BE2C (cell line): ENCODE data around the gene KRT5.

Experiments used
- DNase-seq: peaks from one replicate; pipeline ENCODE4 v3.0.0-alpha.2; 2020
- H3K27me3 ChIP-seq: fragments of 250-450 bp; sonication (Bioruptor Pico); 2 replicates; pipeline ENCODE4 v1.5.1; 2020; ENCODE audit warnings: mild to moderate bottlenecking
- H3K36me3 ChIP-seq: fragments of 250-450 bp; sonication (Bioruptor Pico); 2 replicates; pipeline ENCODE4 v1.5.1; 2020; ENCODE audit warnings: mild to moderate bottlenecking
- H3K4me1 ChIP-seq: fragments of 250-450 bp; sonication (Bioruptor Pico); 2 replicates; pipeline ENCODE4 v1.5.1; 2020
- H3K4me3 ChIP-seq: 2 replicates; pipeline ENCODE4 v1.5.1; 2011; ENCODE audit warnings: low read depth, low read length
- H3K9me3 ChIP-seq: fragments of 250-450 bp; sonication (Bioruptor Pico); 2 replicates; pipeline ENCODE4 v1.5.1; 2020
- TF ChIP-seq, protein P1 (sequence below): IDR thresholded peaks from 2 replicates; pipeline ENCODE4 v1.5.1; 2012; ENCODE audit warnings: mild to moderate bottlenecking, low read depth, low read length

The KRT5 gene

DNA sequence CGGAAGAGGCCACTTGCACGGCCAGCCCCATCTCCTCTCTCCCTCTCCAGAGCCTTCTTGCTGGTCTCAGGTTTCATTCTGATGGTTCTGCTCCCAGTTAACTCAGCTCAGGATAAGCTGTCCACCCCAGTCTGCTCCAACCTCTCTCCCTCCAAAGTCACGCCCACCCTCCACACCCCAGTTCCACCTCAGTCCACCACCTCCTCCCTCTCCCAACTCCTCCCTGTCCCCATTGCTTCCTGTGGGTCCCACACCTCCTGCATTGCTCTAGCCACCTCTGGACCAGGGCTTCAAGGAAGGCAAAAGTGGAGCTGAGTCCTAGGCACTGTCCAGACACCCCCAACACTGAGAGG lies 19.6 kb upstream of the KRT5 start:
- Histone ChIP-seq H3K4me1 (no peaks in the 10 kb centered on the region), H3K27me3 (no peaks in the 10 kb centered on the region; the same call in 1 of the 2 replicates)

DNA sequence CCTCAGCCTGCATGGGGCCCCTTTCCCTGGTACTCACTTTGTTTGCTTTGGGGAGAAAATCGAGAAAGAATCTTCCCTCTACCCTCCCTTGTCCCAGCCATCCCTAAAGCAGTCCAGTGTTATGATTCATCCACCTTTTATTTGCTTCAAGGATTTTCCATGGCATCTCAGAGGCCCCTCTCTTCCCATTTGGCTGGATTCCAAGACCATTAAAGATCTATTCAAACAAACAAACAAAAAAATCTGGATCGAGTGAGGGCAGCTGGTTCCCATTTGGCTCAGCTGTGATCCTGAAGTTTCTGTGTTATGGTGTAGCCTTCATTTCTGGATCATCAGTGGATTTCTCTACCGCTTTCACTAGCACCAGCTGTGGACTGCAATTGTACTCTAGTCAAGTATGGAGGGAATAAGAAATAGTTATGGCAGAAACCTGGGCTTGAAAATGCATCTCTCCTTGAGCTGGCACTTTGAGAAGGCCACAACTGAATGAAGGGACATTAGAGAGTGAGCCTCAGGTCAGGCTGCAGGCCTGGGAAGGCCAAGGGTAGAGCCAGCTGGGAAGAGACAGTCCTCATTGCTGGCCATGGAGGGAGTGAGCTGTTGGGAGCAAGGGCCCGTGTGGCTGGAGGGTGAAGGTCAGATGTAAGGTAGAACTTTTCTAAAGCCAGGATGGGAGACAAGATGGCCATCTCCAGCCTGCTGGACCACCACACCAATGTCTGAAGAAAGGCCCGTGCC lies 19.1 kb upstream of the KRT5 start:
- Histone ChIP-seq H3K36me3 (no peaks in the 10 kb centered on the region), H3K27me3 (no peaks in the 10 kb centered on the region; the same call in 1 of the 2 replicates)
- no peak for DNase-seq

More for the DNA sequence above, 19.6 kb upstream of the KRT5 start:
- Histone ChIP-seq H3K9me3 (no peaks in the 10 kb centered on the region), H3K36me3 (no peaks in the 10 kb centered on the region), H3K4me3 (no peak overlapping the region)
- TF ChIP-seq, protein P1, sequence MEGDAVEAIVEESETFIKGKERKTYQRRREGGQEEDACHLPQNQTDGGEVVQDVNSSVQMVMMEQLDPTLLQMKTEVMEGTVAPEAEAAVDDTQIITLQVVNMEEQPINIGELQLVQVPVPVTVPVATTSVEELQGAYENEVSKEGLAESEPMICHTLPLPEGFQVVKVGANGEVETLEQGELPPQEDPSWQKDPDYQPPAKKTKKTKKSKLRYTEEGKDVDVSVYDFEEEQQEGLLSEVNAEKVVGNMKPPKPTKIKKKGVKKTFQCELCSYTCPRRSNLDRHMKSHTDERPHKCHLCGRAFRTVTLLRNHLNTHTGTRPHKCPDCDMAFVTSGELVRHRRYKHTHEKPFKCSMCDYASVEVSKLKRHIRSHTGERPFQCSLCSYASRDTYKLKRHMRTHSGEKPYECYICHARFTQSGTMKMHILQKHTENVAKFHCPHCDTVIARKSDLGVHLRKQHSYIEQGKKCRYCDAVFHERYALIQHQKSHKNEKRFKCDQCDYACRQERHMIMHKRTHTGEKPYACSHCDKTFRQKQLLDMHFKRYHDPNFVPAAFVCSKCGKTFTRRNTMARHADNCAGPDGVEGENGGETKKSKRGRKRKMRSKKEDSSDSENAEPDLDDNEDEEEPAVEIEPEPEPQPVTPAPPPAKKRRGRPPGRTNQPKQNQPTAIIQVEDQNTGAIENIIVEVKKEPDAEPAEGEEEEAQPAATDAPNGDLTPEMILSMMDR: no peak
- no peak for DNase-seq

DNA sequence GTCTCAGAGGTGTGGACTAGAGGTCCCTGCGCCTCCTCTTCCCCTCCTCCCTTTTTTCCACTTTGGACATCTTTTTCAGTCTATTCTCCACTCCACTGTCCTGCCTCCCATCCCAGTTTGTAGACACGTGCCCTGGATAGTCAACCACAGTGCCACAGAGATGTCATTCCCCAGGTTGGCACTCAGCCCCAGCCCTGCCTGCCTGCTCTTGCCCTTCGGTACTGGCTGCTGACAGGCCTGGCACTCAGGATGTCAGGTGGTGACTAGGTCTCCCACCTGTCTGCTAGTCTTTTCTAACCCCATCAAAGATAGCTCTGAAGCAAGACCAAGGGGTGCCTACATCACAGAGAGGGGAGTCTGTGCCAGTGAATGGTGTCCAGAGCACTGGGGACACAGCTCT lies 16.9 kb upstream of the KRT5 start:
- Histone ChIP-seq H3K4me3 (no peak overlapping the region), H3K9me3 (no peaks in the 10 kb centered on the region), H3K27me3 (peaks cover 3% of the 10 kb centered on the region), H3K4me1 (no peaks in the 10 kb centered on the region), H3K36me3 (no peaks in the 10 kb centered on the region)
- no peak for DNase-seq
- TF ChIP-seq, protein P1: no peak

More for the DNA sequence above, 19.1 kb upstream of the KRT5 start:
- Histone ChIP-seq H3K4me1 (no peaks in the 10 kb centered on the region), H3K4me3 (no peak overlapping the region), H3K9me3 (no peaks in the 10 kb centered on the region)
- TF ChIP-seq, protein P1: no peak

DNA sequence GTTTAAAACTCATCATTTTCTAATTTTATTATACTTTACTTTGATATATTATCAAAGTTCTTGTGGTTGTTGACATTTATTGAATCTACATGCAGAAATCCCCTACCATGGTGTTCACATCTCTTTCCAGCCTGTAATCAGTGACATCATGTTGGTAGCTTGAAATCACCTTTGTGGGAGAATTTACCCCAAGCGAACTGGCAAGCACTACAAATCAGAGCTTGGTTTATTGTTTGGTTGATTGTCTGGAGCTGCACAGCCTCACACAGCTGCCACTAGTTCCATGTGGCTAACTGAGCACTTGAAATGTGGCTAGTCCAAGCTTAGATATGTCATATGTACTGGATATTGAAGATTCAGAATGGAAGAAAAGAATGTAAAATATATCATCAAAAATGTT lies 15.4 kb upstream of the KRT5 start:
- no peak overlapping the region for H3K4me3 ChIP-seq
- H3K36me3 ChIP-seq: no peaks in the 10 kb centered on the region
- TF ChIP-seq, protein P1: no peak
- H3K9me3 ChIP-seq: no peaks in the 10 kb centered on the region
- DNase-seq: no peak
- no peaks in the 10 kb centered on the region for H3K4me1 ChIP-seq
- H3K27me3 ChIP-seq: peaks cover 13% of the 10 kb centered on the region

DNA sequence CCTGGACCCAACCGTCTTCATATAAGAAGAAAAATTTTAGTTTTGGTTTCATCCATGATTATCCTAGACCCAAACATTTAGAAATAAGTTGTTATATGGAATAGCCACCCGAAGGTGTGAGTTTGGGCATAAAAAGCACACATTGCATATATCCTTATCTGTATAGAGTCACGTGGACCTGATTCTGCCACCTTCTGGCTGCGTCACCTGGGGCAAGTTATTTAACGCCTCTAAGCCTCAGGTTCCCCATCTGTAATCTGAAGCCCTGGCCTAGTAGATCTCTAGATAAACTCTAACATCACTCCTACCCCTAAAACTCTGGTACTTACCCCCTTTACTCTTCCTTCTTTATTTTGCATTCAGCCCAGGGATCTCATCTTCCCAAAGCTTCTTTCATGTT lies 14.3 kb upstream of the KRT5 start:
- Histone ChIP-seq H3K27me3 (peaks cover 13% of the 10 kb centered on the region), H3K9me3 (no peaks in the 10 kb centered on the region), H3K36me3 (no peaks in the 10 kb centered on the region), H3K4me3 (no peak overlapping the region), H3K4me1 (no peaks in the 10 kb centered on the region)
- DNase-seq: no peak
- TF ChIP-seq, protein P1: 0 out of 2 replicates have a peak, but pooled peaks have one; percentile 1

DNA sequence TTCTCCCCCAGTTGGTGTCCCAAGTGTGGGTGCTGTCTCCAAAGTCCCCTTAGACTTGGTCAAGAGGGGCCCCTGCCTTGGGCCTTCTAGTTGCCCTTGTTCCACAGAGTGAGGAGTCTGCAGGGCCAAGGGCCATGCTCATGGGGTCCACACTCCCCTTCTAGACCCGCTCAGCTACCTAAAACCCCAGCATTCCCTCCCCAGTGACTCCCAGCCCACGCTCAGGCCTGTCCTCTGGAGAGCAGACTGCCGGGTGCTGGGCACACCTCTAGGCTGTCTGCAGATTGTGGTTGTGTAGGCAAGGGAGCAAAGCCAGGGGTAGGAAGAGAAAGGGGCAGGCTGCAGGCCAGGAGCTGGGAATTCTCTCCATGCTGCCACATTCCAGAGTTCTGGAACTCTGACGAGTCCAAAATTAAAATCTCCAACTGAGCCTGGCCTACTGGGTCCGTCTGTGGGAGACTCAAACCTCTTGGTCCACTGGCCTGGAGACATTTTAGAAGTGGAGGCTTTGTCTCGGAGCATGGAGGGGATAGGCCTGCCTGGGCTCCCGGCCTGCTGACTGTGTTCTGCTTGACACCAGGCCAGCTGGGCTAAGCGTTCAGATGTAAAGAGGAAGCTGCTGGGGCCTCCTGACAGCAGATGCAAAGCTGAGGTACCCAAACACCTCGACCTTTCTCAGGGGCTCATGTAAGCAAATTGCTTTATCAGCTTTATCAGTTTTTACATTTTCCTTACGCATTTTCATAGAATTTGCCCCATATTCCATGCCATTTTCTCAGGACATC lies 13.7 kb upstream of the KRT5 start:
- no peak for DNase-seq
- H3K9me3 ChIP-seq: no peaks in the 10 kb centered on the region
- H3K4me1 ChIP-seq: no peaks in the 10 kb centered on the region
- no peak overlapping the region for H3K4me3 ChIP-seq
- peaks cover 13% of the 10 kb centered on the region for H3K27me3 ChIP-seq
- H3K36me3 ChIP-seq: no peaks in the 10 kb centered on the region
- TF ChIP-seq, protein P1: no peak
